ENCODE data around the gene PTPRD.

DNA sequence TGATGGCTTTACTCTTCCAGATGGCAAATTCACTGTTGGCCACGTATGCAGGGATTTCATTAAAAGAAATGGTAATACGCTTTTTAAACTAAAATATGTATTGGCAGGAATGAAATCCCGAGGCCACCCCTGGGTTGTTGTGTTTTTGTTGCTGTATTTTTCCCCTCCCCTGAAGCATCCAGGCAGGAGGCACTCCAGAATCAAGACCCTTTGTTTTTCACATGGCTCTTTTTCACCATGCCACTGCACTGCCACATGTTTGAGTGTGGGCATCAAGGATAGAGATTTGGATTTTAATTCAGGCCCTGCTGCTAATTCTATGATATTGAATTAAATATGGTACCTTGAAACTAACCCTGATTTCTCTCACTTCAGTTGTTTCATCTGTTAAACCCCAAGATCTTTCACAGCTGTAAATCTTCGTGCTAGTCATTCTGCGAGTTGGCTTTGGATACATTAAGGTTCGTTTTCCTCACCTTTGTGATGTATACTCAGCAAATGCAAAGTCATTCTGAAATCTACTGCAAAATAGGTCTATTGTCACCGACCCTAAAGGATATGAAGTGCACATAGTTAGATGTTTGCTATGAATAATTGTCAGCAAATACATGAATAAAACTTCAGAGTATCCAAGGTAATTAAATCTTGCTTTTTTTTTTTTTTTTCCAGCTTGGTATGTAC lies 533.4 kb downstream of the PTPRD start:
- TF ChIP-seq, protein P1, sequence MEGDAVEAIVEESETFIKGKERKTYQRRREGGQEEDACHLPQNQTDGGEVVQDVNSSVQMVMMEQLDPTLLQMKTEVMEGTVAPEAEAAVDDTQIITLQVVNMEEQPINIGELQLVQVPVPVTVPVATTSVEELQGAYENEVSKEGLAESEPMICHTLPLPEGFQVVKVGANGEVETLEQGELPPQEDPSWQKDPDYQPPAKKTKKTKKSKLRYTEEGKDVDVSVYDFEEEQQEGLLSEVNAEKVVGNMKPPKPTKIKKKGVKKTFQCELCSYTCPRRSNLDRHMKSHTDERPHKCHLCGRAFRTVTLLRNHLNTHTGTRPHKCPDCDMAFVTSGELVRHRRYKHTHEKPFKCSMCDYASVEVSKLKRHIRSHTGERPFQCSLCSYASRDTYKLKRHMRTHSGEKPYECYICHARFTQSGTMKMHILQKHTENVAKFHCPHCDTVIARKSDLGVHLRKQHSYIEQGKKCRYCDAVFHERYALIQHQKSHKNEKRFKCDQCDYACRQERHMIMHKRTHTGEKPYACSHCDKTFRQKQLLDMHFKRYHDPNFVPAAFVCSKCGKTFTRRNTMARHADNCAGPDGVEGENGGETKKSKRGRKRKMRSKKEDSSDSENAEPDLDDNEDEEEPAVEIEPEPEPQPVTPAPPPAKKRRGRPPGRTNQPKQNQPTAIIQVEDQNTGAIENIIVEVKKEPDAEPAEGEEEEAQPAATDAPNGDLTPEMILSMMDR (conservative IDR thresholded peaks at IDR 0.05 in 1 of 2, IDR thresholded peaks at IDR 0.05 in 1 of 2; ENCODE audit: extremely low read depth in 1 of 2, insufficient read depth in 1 of 2, low read depth in 1 of 2, low read length in 2 of 2), result no peak
- no peak for TF ChIP-seq EZH2 (IDR thresholded peaks at IDR 0.05; ENCODE audit: borderline replicate concordance, low read length)
